Stimulated activated CD4-positive, alpha-beta T cell treated with anti-CD3 and anti-CD28 coated beads, TNF-alpha, amount 100 ng/mL, for 1 hour (primary cell): Measurements from ENCODE around the gene KIF1A.

ENCODE experiments used
- DNase-seq, 3 donors: peaks; one replicate each; pipeline ENCODE4 v3.0.0-alpha.2; 2020; ENCODE audit warnings: low read depth in 3 of 3, low spot score in 1 of 3

Gene KIF1A

GRCh38 chr2:240768216-240768615 is 51.8 kb downstream of the KIF1A start:
- no peak for DNase-seq

GRCh38 chr2:240767341-240767740 is 52.7 kb downstream of the KIF1A start:
- no peak for DNase-seq

GRCh38 chr2:240766072-240766471 is 53.9 kb downstream of the KIF1A start:
- no peak for DNase-seq

- DNase-seq, result no peak
These were observed 55.0 kb downstream of the KIF1A start for GRCh38 chr2:240765007-240765406.

GRCh38 chr2:240764605-240765004 is 55.4 kb downstream of the KIF1A start:
- no peak for DNase-seq

GRCh38 chr2:240762971-240763370 is 57.0 kb downstream of the KIF1A start:
- DNase-seq, result no peak

- DNase-seq, result no peak
These were observed 57.8 kb downstream of the KIF1A start for GRCh38 chr2:240762249-240762648.

GRCh38 chr2:240760576-240761246 is 59.3 kb downstream of the KIF1A start:
- DNase-seq, result no peak

GRCh38 chr2:240760121-240760520 is 59.9 kb downstream of the KIF1A start:
- no peak for DNase-seq

GRCh38 chr2:240759459-240759858 is 60.6 kb downstream of the KIF1A start:
- no peak for DNase-seq

GRCh38 chr2:240757086-240757614 is 62.9 kb downstream of the KIF1A start:
- no peak for DNase-seq

GRCh38 chr2:240752209-240752608 is 67.8 kb downstream of the KIF1A start:
- DNase-seq, result no peak

GRCh38 chr2:240750409-240750808 is 69.6 kb downstream of the KIF1A start:
- DNase-seq, result no peak

GRCh38 chr2:240749516-240749915 is 70.5 kb downstream of the KIF1A start:
- no peak for DNase-seq

- DNase-seq, result no peak
These were observed 72.8 kb downstream of the KIF1A start for GRCh38 chr2:240747256-240747655.

GRCh38 chr2:240746671-240747070 is 73.3 kb downstream of the KIF1A start:
- DNase-seq, result no peak

- no peak for DNase-seq
These were observed 74.1 kb downstream of the KIF1A start for GRCh38 chr2:240745962-240746361.

GRCh38 chr2:240745456-240745855 is 74.6 kb downstream of the KIF1A start:
- no peak for DNase-seq

GRCh38 chr2:240742602-240743095 is 77.4 kb downstream of the KIF1A start:
- no peak for DNase-seq

- DNase-seq, result no peak
These were observed 78.9 kb downstream of the KIF1A start for GRCh38 chr2:240741091-240741490.

GRCh38 chr2:240739797-240740196 is 80.2 kb downstream of the KIF1A start:
- no peak for DNase-seq

GRCh38 chr2:240737958-240738357 is 82.1 kb downstream of the KIF1A start:
- DNase-seq, result no peak

GRCh38 chr2:240737512-240737911 is 82.5 kb downstream of the KIF1A start:
- no peak for DNase-seq
